Small intestine (tissue), 7 donors: ENCODE measurements around the gene ADCY3. TPM values are rescaled to one million over a fixed set of nuclear protein-coding genes. Genes with fewer than 3 reads are reported as not detected.
A peak's percentile ranks its signal among the peaks of the same experiment; 100 is the strongest.

ENCODE experiments used
- DNase-seq, 2 donors: peaks; one replicate each; pipeline versions ENCODE4 v3.0.0 to v3.0.0-alpha.2; 2013
- FAIRE-seq: peaks from 2 replicates; lab custom pipeline; 2012; peaks lifted over from hg19 to GRCh38; lab: Jason Lieb, UNC
- H3K27ac ChIP-seq, 3 donors: one replicate each; pipeline ENCODE4 v1.5.1; 2013; ENCODE audit warnings: low read length in 2 of 3, mild to moderate bottlenecking in 2 of 3, control low read depth in 1 of 3, inconsistent platforms in 1 of 3, low read depth in 1 of 3, moderate library complexity in 1 of 3
- H3K27me3 ChIP-seq, 3 donors: one replicate each; pipeline ENCODE4 v1.6.1; 2013; ENCODE audit warnings: low read length in 3 of 3, inconsistent platforms in 1 of 3; ENCODE audit not compliant: control insufficient read depth in 3 of 3, insufficient read depth in 3 of 3
- H3K36me3 ChIP-seq, 3 donors: one replicate each; pipeline ENCODE4 v1.6.1; 2013; ENCODE audit warnings: low read length in 3 of 3, inconsistent platforms in 1 of 3, low read depth in 1 of 3, mild to moderate bottlenecking in 1 of 3, moderate library complexity in 1 of 3; ENCODE audit not compliant: control insufficient read depth in 3 of 3, insufficient read depth in 2 of 3
- H3K4me1 ChIP-seq, 3 donors: one replicate each; pipeline ENCODE4 v1.6.1; 2013; ENCODE audit warnings: low read length in 2 of 3, inconsistent platforms in 1 of 3, low read depth in 1 of 3, mild to moderate bottlenecking in 1 of 3, moderate library complexity in 1 of 3; ENCODE audit not compliant: control insufficient read depth in 3 of 3, insufficient read depth in 2 of 3
- H3K4me3 ChIP-seq, 3 donors: one replicate each; pipeline ENCODE4 v1.5.1; 2013; ENCODE audit warnings: low read length in 3 of 3, control low read depth in 1 of 3, inconsistent platforms in 1 of 3, low read depth in 1 of 3, mild to moderate bottlenecking in 1 of 3, moderate library complexity in 1 of 3
- H3K9me3 ChIP-seq, 2 donors: one replicate each; pipeline ENCODE4 v1.6.1; 2013; ENCODE audit warnings: low read depth in 1 of 2, low read length in 1 of 2; ENCODE audit not compliant: control insufficient read depth in 2 of 2, insufficient read depth in 1 of 2
- WGBS, 3 donors: extraction: QIAGEN DNeasy Blood & Tissue Kit; methylation state at CpG; one replicate each; pipeline ENCODE4 v1.1.7; 2013; 5-methylcytosine and 5-hydroxymethylcytosine counted together
- polyA plus RNA-seq, 4 donors: library from polyadenylated mRNA; stranded (reverse) in 3 of 4; unstranded in 1 of 4; fragments of 200-250 nt in 3 of 4; fragments of 120-200 nt in 1 of 4; gene quantifications; one replicate each; pipeline versions ENCODE4 v1.2.1 to v1.2.3, GENCODE V29; 2013
- donor health status: healthy with polysubstance abuse.
- donor health status: control.
- donor health status: control.
- donor health status: Bipolar disorder and iron deficiency.
- donor health status: healthy.

ADCY3 gene
- polyA plus RNA-seq, 4 donors, result 3.6 to 36.3 (median 9.8) TPM

DNA sequence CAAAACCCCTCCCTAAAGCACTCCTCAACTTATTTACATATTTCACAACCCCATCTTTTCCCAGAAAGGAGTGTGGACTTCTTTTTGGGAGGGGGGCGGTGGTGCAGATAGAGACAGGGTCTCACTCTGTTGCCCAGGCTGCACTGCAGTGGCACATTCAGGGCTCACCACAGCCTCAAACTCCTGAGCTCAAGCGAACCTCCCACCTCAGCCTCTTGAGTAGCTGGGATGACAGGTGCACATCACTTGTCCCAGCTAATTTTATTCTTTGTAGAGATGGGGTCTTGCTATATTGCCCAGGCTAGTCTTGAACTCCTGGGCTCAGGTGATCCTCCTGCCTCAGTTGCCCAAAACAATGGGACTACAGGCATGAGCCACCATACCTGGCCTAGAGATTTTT lies 44.1 kb downstream of the ADCY3 start:
- FAIRE-seq (no peak), DNase-seq (no peak)
- WGBS, 3 donors, result 95 to 97% (median 96%) methylated on average over 2 of the region's 2 CpGs
- Histone ChIP-seq H3K4me1 (peaks cover 0 to 6% (median 0%) of the 10 kb centered on the region in 3 donors), H3K4me3 (no peak overlapping the region), H3K27me3 (no peaks in the 10 kb centered on the region), H3K27ac (no peak overlapping the region), H3K9me3 (no peaks in the 10 kb centered on the region), H3K36me3 (peaks cover 0 to 19% (median 0%) of the 10 kb centered on the region in 3 donors)

DNA sequence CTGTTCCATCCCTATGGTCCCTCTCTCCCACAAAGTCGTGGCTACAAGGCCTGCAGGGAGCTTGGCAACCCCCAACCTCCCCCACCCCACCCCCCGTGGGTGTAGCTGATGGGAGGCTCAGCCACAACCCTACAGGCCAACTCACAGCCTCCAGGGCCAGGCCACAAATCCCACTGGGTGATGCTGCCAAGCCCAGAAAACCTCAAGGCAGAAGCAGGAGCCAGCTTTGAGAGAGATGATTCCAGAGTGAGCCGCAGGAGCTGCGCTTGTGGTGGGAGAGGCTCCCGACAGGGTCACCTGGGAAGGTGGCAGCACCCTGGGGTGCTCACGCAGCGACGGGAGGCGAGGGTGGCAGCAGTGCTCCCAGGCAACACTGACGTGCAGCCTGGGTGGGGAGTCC lies 44.8 kb downstream of the ADCY3 start:
- no peaks in the 10 kb centered on the region for H3K9me3 ChIP-seq
- WGBS, 3 donors, result 87 to 90% (median 89%) methylated on average over 10 of the region's 10 CpGs
- peaks cover 0 to 23% (median 0%) of the 10 kb centered on the region in 3 donors for H3K36me3 ChIP-seq
- H3K4me3 ChIP-seq, result no peak overlapping the region
- peaks cover 0 to 6% (median 0%) of the 10 kb centered on the region in 3 donors for H3K4me1 ChIP-seq
- DNase-seq (no peak), FAIRE-seq (no peak)
- H3K27ac ChIP-seq, result no peak overlapping the region
- H3K27me3 ChIP-seq, result no peaks in the 10 kb centered on the region

DNA sequence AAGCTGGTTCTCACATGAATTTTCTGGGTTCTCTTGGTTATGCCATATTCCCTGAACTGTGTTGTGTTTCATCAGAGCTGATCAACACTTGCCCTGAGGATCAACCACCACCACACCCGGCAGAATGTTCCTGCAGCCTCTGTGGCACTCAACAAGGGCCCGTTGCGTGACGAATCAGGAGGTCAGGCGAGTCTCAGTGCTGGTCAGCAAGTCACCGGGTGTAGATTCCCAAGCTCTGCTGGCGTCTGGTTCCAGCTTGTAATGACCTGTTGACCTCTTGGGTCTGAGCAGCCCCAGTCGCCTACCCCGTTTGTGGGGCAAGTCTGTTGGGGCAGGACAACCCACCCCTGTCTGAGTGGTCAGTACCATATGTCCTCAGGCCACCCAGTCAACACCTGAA lies 46.0 kb downstream of the ADCY3 start:
- WGBS, 3 donors, result 91 to 95% (median 94%) methylated on average over 9 of the region's 9 CpGs
- no peak overlapping the region for H3K4me3 ChIP-seq
- DNase-seq, result no peak
- H3K36me3 ChIP-seq, result peaks cover 0 to 24% (median 0%) of the 10 kb centered on the region in 3 donors
- H3K9me3 ChIP-seq, result no peaks in the 10 kb centered on the region
- no peak for FAIRE-seq
- H3K4me1 ChIP-seq, result peaks cover 0 to 6% (median 0%) of the 10 kb centered on the region in 3 donors
- no peaks in the 10 kb centered on the region for H3K27me3 ChIP-seq
- peak overlapping the region in 1 of 3 donors; percentile 42 for H3K27ac ChIP-seq

DNA sequence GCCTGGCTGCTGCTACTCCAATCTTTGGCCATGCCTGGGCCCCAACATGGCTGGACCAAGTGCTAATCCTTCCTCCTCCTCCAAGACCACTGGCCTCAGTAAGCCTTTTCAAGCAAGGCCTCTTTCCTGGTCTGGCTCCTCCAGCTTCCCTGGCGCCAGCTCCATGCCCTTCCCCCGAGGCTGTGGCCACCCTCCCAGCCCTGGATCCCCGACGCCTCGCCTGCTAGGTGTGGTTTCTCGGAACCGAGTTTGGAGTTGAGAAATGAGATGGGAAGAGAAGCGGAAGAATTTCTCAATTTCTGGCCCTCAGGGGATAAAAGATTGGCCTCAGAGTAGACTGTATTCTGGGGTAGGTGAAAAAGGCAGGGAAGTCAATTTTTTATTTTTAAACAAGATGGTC lies 46.4 kb downstream of the ADCY3 start:
- peak overlapping the region in 1 of 3 donors; percentile 63 for H3K27ac ChIP-seq
- 88 to 97% (median 94%) methylated on average over 8 of the region's 8 CpGs for WGBS, 3 donors
- peaks cover 0 to 23% (median 0%) of the 10 kb centered on the region in 3 donors for H3K36me3 ChIP-seq
- H3K9me3 ChIP-seq, result no peaks in the 10 kb centered on the region
- FAIRE-seq, result no peak
- H3K27me3 ChIP-seq, result no peaks in the 10 kb centered on the region
- no peak for DNase-seq
- H3K4me1 ChIP-seq, result peaks cover 0 to 6% (median 0%) of the 10 kb centered on the region in 3 donors
- no peak overlapping the region for H3K4me3 ChIP-seq

DNA sequence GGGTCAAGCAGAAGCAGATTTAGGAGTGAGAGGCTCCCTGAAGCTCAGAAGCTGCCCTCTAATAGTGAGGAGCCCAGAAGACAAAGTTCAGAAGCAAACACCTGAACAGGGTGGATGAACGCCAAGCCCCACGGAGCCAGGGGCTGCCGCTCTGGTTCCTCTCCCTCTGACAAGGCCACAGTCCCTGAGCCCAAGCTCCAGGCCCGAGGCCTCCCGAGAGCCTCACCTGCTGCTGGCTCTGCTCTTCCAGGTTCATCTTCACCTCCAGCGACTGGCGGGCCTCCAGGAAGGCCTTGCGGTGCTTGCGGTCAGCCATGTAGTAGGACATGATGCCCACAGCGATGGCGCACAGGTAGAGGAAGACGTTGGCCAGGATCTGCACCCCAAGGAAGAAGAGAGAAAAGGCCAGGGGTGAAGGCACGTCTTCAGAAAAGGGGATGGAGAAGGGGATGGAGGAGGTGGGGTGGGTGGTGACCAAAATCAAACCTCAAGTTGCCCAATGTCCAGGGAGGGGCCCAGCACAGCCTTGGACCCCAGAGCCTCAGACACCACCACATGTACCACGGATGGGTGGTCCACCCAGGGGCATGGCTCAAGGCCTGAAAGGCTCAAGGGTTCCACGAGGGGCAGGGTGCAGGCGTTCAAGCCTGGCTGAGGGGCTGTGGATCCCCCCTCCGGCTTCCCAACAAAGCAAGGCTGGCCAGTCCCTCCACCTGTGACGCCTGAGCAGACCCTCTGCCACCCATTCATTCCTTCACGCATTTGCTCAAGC lies 47.5 kb downstream of the ADCY3 start:
- no peaks in the 10 kb centered on the region for H3K9me3 ChIP-seq
- H3K27ac ChIP-seq, result peak overlapping the region in 2 of 3 donors; percentile 38 to 63
- H3K4me1 ChIP-seq, result peaks cover 0 to 6% (median 0%) of the 10 kb centered on the region in 3 donors
- DNase-seq (no peak), FAIRE-seq (no peak)
- H3K36me3 ChIP-seq, result peaks cover 0 to 22% (median 0%) of the 10 kb centered on the region in 3 donors
- H3K4me3 ChIP-seq, result no peak overlapping the region
- WGBS, 3 donors, result 84 to 91% (median 89%) methylated on average over 15 to 19 of the region's 19 CpGs
- no peaks in the 10 kb centered on the region for H3K27me3 ChIP-seq

DNA sequence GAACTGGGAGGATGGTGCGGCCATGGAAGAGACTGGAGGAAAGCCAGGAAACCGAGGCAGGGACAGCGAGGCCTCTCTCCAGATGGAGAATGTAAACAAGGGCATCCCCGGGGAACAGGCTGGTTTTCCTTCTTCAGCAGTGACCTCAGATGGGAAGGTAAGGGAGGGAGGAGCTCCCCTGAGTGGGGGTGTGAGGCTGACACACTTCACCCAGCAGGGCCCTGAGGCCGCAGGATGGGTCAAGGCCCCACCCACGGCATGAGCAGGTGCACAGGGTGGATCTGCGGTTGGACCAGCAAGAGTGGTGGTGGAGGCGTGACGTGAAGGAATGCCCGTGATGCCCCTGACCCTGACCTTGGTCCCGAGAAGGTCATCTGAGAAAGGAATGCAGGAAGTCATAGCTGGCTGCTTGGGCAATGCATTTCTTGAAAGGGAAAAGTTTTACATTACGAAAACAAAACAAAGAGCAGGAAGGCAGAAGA lies 48.1 kb downstream of the ADCY3 start:
- Histone ChIP-seq H3K27ac (peak overlapping the region in 2 of 3 donors; percentile 42 to 47), H3K9me3 (no peaks in the 10 kb centered on the region), H3K4me3 (no peak overlapping the region), H3K36me3 (peaks cover 0 to 22% (median 0%) of the 10 kb centered on the region in 3 donors), H3K4me1 (peaks cover 0 to 6% (median 0%) of the 10 kb centered on the region in 3 donors), H3K27me3 (no peaks in the 10 kb centered on the region)
- WGBS, 3 donors, result 64 to 75% (median 74%) methylated on average over 12 of the region's 12 CpGs
- DNase-seq (peak in 1 of 2 donors; percentile 17), FAIRE-seq (no peak)

DNA sequence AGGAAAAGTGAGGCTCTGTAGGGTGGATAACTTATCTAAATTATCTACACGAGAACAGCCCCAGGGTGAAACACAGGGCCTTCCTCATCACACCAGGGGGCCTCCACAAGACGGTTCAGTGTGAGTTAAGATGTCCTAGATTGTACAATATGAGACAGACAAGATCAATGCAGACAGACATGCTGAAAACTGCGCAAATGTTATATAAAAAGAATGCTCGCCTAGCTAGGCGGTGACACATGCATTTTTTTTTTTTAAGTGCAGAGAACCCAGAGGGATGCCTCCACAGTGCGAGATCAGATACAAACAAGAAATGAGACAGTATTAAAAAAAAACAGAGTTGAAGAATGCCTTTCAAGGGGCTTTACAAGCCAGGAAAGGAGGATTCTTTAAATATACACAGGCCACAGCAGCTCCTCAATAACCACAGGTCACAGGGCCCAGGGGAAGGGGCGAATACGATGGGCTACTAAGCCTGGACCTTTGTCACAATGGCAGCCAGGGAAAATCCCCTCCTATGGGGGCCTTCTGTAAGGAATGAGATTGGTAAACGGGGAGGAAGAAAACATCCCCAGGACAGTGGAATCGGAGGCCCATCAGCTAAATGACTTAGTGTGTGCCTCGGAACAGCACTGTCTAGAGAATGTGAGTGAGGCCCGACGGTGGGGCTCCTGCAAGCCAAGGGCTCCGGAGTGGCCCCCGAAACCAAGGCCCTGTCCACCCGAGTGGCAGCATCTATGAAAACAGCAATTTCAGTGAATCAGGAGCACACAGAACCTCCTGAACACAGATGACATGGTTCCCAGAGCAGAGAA lies 48.9 kb downstream of the ADCY3 start:
- Histone ChIP-seq H3K4me1 (peaks cover 0 to 6% (median 0%) of the 10 kb centered on the region in 3 donors), H3K27ac (peak overlapping the region in 2 of 3 donors; percentile 15 to 42), H3K36me3 (peaks cover 0 to 22% (median 0%) of the 10 kb centered on the region in 3 donors), H3K4me3 (no peak overlapping the region), H3K9me3 (no peaks in the 10 kb centered on the region), H3K27me3 (no peaks in the 10 kb centered on the region)
- 85 to 93% (median 91%) methylated on average over 16 of the region's 16 CpGs for WGBS, 3 donors
- DNase-seq, result no peak
- FAIRE-seq, result no peak

DNA sequence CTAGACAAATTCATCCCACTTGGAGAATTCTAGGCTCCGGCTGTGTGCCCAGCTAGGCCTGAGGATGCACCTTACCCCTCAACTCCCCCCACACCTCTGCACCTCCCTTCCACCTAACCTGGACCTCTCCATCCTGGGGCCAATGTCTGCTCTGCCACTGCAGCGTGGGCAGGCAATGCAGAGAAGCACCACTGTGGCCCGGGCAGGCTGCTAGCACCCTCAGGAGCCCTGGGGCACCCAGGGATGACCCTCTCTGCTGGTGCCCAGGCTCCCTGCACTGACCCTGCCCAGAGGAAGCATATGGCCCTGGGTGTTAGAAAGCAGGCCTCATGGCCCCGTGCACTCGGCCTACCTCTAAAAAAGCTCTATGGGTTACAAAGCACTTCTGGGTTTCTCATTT lies 49.6 kb downstream of the ADCY3 start:
- FAIRE-seq, result no peak
- WGBS, 3 donors, result 92 to 97% (median 94%) methylated on average over 5 of the region's 5 CpGs
- no peak overlapping the region for H3K27ac ChIP-seq

More for the DNA sequence above, 49.6 kb downstream of the ADCY3 start:
- DNase-seq, result no peak
- Histone ChIP-seq H3K4me3 (no peak overlapping the region), H3K9me3 (no peaks in the 10 kb centered on the region), H3K36me3 (peaks cover 0 to 22% (median 0%) of the 10 kb centered on the region in 3 donors), H3K4me1 (peaks cover 0 to 6% (median 0%) of the 10 kb centered on the region in 3 donors), H3K27me3 (no peaks in the 10 kb centered on the region)
